Measurements from ENCODE around the gene POU2F3.

POU2F3 gene

DNA sequence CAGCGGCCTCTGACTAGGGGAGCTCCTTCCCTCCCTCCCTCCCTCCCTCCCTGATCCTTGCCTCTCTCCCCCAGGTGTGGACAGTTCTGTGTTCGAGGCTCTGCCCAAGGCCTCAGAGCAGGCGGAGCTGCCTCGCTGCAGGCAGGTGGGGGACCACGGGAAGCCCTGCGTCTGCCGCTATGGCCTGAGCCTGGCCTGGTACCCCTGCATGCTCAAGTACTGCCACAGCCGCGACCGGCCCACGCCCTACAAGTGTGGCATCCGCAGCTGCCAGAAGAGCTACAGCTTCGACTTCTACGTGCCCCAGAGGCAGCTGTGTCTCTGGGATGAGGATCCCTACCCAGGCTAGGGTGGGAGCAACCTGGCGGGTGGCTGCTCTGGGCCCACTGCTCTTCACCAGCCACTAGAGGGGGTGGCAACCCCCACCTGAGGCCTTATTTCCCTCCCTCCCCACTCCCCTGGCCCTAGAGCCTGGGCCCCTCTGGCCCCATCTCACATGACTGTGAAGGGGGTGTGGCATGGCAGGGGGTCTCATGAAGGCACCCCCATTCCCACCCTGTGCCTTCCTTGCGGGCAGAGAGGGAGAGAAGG, 11.1 kb upstream of the POU2F3 start:
- H3K4me3 ChIP-seq (ENCODE audit: low read depth, low read length): no peak overlapping the region

DNA sequence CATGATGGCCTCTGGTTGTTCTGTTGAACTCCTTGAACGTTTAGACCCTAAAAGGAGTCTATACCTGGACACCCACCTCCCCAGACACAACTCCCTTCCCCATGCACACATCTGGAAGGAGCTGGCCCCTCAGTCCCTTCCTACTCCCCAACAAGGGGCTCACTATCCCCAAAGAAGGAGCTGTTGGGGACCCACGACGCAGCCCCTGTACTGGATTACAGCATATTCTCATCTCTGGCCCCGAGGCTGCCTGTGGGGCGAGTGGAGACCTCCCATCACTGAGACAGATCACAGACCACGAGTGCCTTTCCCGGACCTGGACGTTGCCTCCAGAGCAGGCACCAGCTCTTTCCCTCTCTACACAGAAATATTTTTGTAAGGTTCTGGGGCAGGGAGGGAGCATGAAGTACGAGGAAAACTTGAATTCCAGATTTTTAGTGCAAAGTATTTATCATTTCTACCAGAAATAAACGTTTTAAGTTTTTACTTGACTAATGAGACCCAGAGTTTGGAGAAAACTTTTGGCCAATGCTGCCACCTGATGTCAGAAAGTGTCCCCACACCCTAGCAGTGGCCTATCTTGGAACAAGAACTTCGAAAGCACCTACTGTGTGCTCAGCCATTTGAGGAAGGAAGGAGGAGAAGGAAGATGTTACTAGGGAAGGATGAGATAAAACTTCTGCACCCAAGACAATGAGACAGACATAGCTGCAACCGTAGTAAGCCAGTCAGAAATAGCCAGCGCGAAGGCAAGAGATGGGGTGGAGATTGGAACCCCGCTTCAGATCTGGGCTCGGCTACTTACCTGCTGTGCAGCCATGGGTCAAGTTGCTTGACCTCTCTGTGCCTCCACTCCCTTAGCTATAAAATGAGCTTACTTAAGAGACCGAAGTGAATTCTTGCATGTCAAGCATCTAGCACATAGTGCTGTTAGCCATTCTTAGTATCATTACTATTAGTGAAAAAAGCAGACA, 10.2 kb upstream of the POU2F3 start:
- peak; percentile 55 for TF ChIP-seq CTCF (IDR thresholded peaks at IDR 0.05; ENCODE audit: low read depth, low read length)
- no peak for TF ChIP-seq MAX (IDR thresholded peaks at IDR 0.05; ENCODE audit: low read depth, low read length)
- peak; percentile 65 for DNase-seq (ENCODE audit: low read depth)
- no peak overlapping the region for H3K4me3 ChIP-seq (ENCODE audit: low read depth, low read length)

More for the DNA sequence above, 11.1 kb upstream of the POU2F3 start:
- no peak for DNase-seq (ENCODE audit: low read depth)
- TF ChIP-seq CTCF (IDR thresholded peaks at IDR 0.05; ENCODE audit: low read depth, low read length) (peak; percentile 47), MAX (IDR thresholded peaks at IDR 0.05; ENCODE audit: low read depth, low read length) (no peak)

DNA sequence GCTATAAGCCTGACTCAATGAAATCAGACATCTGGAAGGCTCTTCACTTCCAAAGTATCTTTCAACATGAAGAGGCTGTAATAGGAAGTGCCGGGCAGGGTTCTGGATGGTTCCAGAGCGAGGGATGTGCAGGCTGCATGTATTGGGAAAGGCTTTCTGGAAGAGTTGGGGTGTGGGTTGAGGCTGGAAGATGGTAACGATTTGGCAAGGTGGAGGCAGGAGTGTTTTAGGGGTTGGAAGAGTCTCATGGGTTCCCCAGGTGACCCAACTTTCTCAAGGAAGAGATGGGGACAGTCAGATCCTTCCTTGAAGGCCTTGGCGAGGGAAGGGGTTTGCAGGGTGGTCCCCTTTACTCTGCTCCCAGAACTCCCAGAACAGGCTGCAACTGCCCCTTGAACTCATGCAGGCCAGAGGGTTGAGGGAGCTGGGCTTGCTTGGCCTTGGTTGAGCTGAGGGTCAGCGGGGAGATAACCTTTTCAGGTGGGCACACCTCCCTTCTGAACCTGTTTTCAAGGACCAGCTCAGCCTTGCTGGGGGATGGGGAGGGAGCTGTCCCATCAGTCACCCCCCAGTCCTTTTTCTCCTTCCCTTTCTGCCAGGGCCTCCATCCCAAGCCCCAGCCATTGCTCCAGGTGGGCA, 9.4 kb upstream of the POU2F3 start:
- no peak overlapping the region for H3K4me3 ChIP-seq (ENCODE audit: low read depth, low read length)
- DNase-seq (ENCODE audit: low read depth): no peak
- TF ChIP-seq MYC (IDR thresholded peaks at IDR 0.05; ENCODE audit: low read depth, low read length) (no peak), POLR2A (IDR thresholded peaks at IDR 0.05; ENCODE audit: extremely low read depth, insufficient read length) (peak; percentile 8)

DNA sequence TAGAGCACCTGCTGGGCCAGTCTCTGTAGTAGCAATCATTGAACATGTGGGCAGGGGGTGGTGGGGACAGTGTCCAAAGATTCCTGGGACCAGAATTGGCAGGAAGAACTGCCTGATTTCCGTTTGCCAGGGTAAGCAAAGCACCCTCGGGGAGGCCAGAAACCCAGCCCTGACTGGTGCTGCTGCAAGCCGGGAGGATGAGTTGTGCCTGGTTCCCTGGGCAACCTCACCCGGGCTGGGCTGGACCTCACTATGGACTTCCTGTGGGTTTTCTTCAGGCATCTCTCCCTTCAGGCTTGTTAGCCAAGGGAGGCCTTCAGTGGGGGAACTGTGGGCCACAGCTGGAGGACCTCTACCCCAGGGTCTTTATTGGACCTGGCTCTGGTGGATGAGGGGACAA, 8.0 kb upstream of the POU2F3 start:
- TF ChIP-seq MAX (IDR thresholded peaks at IDR 0.05; ENCODE audit: low read depth, low read length) (no peak), MYC (IDR thresholded peaks at IDR 0.05; ENCODE audit: low read depth, low read length) (no peak), POLR2A (IDR thresholded peaks at IDR 0.05; ENCODE audit: extremely low read depth, insufficient read length) (no peak), CTCF (IDR thresholded peaks at IDR 0.05; ENCODE audit: low read depth, low read length) (no peak)
- no peak overlapping the region for H3K4me3 ChIP-seq (ENCODE audit: low read depth, low read length)
- DNase-seq (ENCODE audit: low read depth): no peak

GRCh38 chr11:120233207-120233803, 6.6 kb upstream of the POU2F3 start:
- no peak overlapping the region for H3K4me3 ChIP-seq (ENCODE audit: low read depth, low read length)
- TF ChIP-seq POLR2A (IDR thresholded peaks at IDR 0.05; ENCODE audit: extremely low read depth, insufficient read length): no peak
- no peak for TF ChIP-seq CTCF (IDR thresholded peaks at IDR 0.05; ENCODE audit: low read depth, low read length)
- no peak for TF ChIP-seq MAX (IDR thresholded peaks at IDR 0.05; ENCODE audit: low read depth, low read length)
- DNase-seq (ENCODE audit: low read depth): no peak

Measured in NB4 (cell line).